ENCODE measurements around the gene DIPK2B.

The DIPK2B gene

DNA sequence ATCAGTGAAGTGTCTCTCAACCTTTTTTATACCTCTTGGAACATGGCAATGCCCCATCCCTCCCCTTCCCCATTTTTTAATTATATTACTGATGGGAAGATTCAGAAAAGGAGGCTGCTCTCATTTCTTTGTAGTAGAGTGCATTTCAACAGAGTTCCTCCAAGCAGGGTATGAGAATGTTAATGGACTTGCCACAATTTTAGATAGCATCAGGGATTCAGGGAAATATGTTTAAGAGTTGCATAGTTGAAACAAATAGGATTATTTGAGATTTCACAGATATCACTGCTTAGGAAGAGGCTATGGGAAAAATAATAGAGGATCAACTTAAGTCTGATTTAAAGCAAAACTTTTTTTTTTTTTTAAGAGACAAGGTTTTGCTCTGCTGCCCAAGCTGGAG is 46.2 kb downstream of the DIPK2B start:
- no peak for DNase-seq (ENCODE audit: low spot score)
- in situ Hi-C loops (cut with MboI; ENCODE audit: low sequenced_read_pairs, unreplicated experiment): no loop called here
- TF ChIP-seq, protein P1, sequence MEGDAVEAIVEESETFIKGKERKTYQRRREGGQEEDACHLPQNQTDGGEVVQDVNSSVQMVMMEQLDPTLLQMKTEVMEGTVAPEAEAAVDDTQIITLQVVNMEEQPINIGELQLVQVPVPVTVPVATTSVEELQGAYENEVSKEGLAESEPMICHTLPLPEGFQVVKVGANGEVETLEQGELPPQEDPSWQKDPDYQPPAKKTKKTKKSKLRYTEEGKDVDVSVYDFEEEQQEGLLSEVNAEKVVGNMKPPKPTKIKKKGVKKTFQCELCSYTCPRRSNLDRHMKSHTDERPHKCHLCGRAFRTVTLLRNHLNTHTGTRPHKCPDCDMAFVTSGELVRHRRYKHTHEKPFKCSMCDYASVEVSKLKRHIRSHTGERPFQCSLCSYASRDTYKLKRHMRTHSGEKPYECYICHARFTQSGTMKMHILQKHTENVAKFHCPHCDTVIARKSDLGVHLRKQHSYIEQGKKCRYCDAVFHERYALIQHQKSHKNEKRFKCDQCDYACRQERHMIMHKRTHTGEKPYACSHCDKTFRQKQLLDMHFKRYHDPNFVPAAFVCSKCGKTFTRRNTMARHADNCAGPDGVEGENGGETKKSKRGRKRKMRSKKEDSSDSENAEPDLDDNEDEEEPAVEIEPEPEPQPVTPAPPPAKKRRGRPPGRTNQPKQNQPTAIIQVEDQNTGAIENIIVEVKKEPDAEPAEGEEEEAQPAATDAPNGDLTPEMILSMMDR (IDR thresholded peaks at IDR 0.05; ENCODE audit: borderline replicate concordance, control extremely low read depth, extremely low read depth, insufficient read depth, missing control alignments): no peak

DNA sequence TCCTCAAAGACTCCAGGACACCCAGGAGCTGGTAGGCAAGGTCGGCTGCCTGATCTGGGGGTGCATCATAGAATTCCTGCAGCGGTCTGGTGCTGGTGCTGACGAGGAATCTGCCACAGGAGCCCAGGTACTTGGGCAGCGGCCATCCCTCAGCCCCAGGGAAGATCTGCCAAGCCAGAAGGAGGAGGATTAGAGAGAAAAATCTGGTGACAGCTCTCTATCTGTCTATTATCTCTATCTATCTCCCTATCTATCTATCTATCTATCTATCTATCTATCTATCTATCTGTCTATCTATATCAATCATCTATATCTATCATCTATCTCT is 46.7 kb downstream of the DIPK2B start:
- in situ Hi-C loops (cut with MboI; ENCODE audit: low sequenced_read_pairs, unreplicated experiment): no loop called here
- TF ChIP-seq, protein P1 (IDR thresholded peaks at IDR 0.05; ENCODE audit: borderline replicate concordance, control extremely low read depth, extremely low read depth, insufficient read depth, missing control alignments): no peak
- DNase-seq (ENCODE audit: low spot score): no peak
